Neutrophil (primary cell): ENCODE measurements around the gene RNF152.

Experiments used
- H3K27ac ChIP-seq: fragments of 200-600 bp; sonication (generic); 2 replicates; pipeline ENCODE4 v1.5.1; 2016; ENCODE audit warnings: mild to moderate bottlenecking, moderate library complexity
- H3K27me3 ChIP-seq: fragments of 200-600 bp; sonication (generic); 2 replicates; pipeline ENCODE4 v1.6.0; 2016; ENCODE audit warnings: mild to moderate bottlenecking
- H3K36me3 ChIP-seq: fragments of 200-600 bp; sonication (generic); 2 replicates; pipeline ENCODE4 v1.5.1; 2017
- H3K4me1 ChIP-seq, 2 experiments: fragments of 200-600 bp in 1 of 2; sonication (generic) in 1 of 2; 1 replicate in 1 of 2; 2 replicates in 1 of 2; pipeline versions ENCODE4 v1.5.1 to v1.6.1; 2013 to 2016; ENCODE audit warnings: low read depth in 1 of 2, low read length in 1 of 2, mild to moderate bottlenecking in 1 of 2, moderate library complexity in 1 of 2; ENCODE audit not compliant: control insufficient read depth in 1 of 2, insufficient read depth in 1 of 2
- H3K4me3 ChIP-seq, 2 experiments: fragments of 200-600 bp in 1 of 2; sonication (generic) in 1 of 2; 1 replicate in 1 of 2; 2 replicates in 1 of 2; pipeline ENCODE4 v1.5.1; 2013 to 2016; ENCODE audit warnings: low read depth in 1 of 2, low read length in 1 of 2, mild to moderate bottlenecking in 1 of 2, moderate library complexity in 1 of 2
- H3K9me3 ChIP-seq: fragments of 200-600 bp; sonication (generic); 2 replicates; pipeline ENCODE4 v1.5.1; 2016
- CTCF ChIP-seq: fragments of 200-600 bp; sonication (generic); IDR thresholded peaks from 2 replicates; pipeline ENCODE4 v1.5.1; 2016; ENCODE audit warnings: antibody characterized with exemption

RNF152 gene

GRCh38 chr18:61847164-61847791 lies 45.5 kb downstream of the RNF152 start:
- Histone ChIP-seq H3K27ac (no peak overlapping the region), H3K27me3 (no peaks in the 10 kb centered on the region)
- no peak for TF ChIP-seq CTCF

GRCh38 chr18:61845197-61845596 lies 47.6 kb downstream of the RNF152 start:
- Histone ChIP-seq H3K4me1 (no peaks in the 10 kb centered on the region), H3K36me3 (no peaks in the 10 kb centered on the region), H3K27ac (no peak overlapping the region), H3K4me3 (no peak overlapping the region), H3K27me3 (no peaks in the 10 kb centered on the region), H3K9me3 (no peaks in the 10 kb centered on the region)
- TF ChIP-seq CTCF, result no peak

More at GRCh38 chr18:61847164-61847791, 45.5 kb downstream of the RNF152 start:
- Histone ChIP-seq H3K9me3 (no peaks in the 10 kb centered on the region), H3K4me3 (no peak overlapping the region), H3K36me3 (no peaks in the 10 kb centered on the region), H3K4me1 (no peaks in the 10 kb centered on the region)

GRCh38 chr18:61844726-61845125 lies 48.1 kb downstream of the RNF152 start:
- Histone ChIP-seq H3K27ac (no peak overlapping the region), H3K27me3 (no peaks in the 10 kb centered on the region), H3K4me3 (no peak overlapping the region), H3K9me3 (no peaks in the 10 kb centered on the region), H3K4me1 (no peaks in the 10 kb centered on the region), H3K36me3 (no peaks in the 10 kb centered on the region)
- no peak for TF ChIP-seq CTCF

GRCh38 chr18:61842146-61842545 lies 50.7 kb downstream of the RNF152 start:
- no peak for TF ChIP-seq CTCF
- Histone ChIP-seq H3K4me3 (no peak overlapping the region), H3K27me3 (no peaks in the 10 kb centered on the region), H3K27ac (no peak overlapping the region), H3K4me1 (no peaks in the 10 kb centered on the region), H3K36me3 (no peaks in the 10 kb centered on the region), H3K9me3 (no peaks in the 10 kb centered on the region)

GRCh38 chr18:61841706-61842105 lies 51.1 kb downstream of the RNF152 start:
- no peak overlapping the region for H3K4me3 ChIP-seq
- TF ChIP-seq CTCF, result no peak
- no peak overlapping the region for H3K27ac ChIP-seq
- no peaks in the 10 kb centered on the region for H3K9me3 ChIP-seq
- no peaks in the 10 kb centered on the region for H3K36me3 ChIP-seq
- H3K27me3 ChIP-seq, result no peaks in the 10 kb centered on the region
- H3K4me1 ChIP-seq, result no peaks in the 10 kb centered on the region

GRCh38 chr18:61840324-61840723 lies 52.5 kb downstream of the RNF152 start:
- no peak for TF ChIP-seq CTCF
- H3K9me3 ChIP-seq, result no peaks in the 10 kb centered on the region

More at GRCh38 chr18:61840324-61840723, 52.5 kb downstream of the RNF152 start:
- no peaks in the 10 kb centered on the region for H3K27me3 ChIP-seq
- no peak overlapping the region for H3K4me3 ChIP-seq
- H3K4me1 ChIP-seq, result no peaks in the 10 kb centered on the region
- H3K36me3 ChIP-seq, result no peaks in the 10 kb centered on the region
- H3K27ac ChIP-seq, result no peak overlapping the region
